ENCODE results near the gene PRPSAP1.
A peak's percentile ranks its signal among the peaks of the same experiment; 100 is the strongest.

Gene PRPSAP1

GRCh38 chr17:76353599-76354316 is at the start of gene PRPSAP1:
PRPSAP1 (minus strand) TSS chr17:76353916; CDS start chr17:76353703, 213 bp downstream.
- peak; percentile 93 for DNase-seq (ENCODE audit: low read depth)

GRCh38 chr17:76402711-76403110 is 49.0 kb upstream of the PRPSAP1 start:
- no peak for DNase-seq (ENCODE audit: low read depth)

- DNase-seq (ENCODE audit: low read depth) = no peak
Observed at GRCh38 chr17:76399175-76400172, 45.8 kb upstream of the PRPSAP1 start.

GRCh38 chr17:76398523-76399174 is 44.9 kb upstream of the PRPSAP1 start:
- no peak for DNase-seq (ENCODE audit: low read depth)

GRCh38 chr17:76397687-76398522 is 44.2 kb upstream of the PRPSAP1 start:
- DNase-seq (ENCODE audit: low read depth) = peak; percentile 82

GRCh38 chr17:76397184-76397583 is 43.5 kb upstream of the PRPSAP1 start:
- DNase-seq (ENCODE audit: low read depth) = no peak

GRCh38 chr17:76395980-76396379 is 42.3 kb upstream of the PRPSAP1 start:
- DNase-seq (ENCODE audit: low read depth) = no peak

GRCh38 chr17:76394166-76394565 is 40.5 kb upstream of the PRPSAP1 start:
- DNase-seq (ENCODE audit: low read depth) = peak; percentile 29

- DNase-seq (ENCODE audit: low read depth) = no peak
Observed at GRCh38 chr17:76391200-76391715, 37.5 kb upstream of the PRPSAP1 start.

GRCh38 chr17:76390003-76390421 is 36.3 kb upstream of the PRPSAP1 start:
- no peak for DNase-seq (ENCODE audit: low read depth)

GRCh38 chr17:76388966-76389888 is 35.5 kb upstream of the PRPSAP1 start:
- no peak for DNase-seq (ENCODE audit: low read depth)

GRCh38 chr17:76386966-76387765 is 33.5 kb upstream of the PRPSAP1 start:
- no peak for DNase-seq (ENCODE audit: low read depth)

- DNase-seq (ENCODE audit: low read depth) = peak; percentile 80
Observed at GRCh38 chr17:76385892-76386786, 32.4 kb upstream of the PRPSAP1 start.

GRCh38 chr17:76384987-76385891 is 31.5 kb upstream of the PRPSAP1 start:
- DNase-seq (ENCODE audit: low read depth) = peak; percentile 84

- peak; percentile 86 for DNase-seq (ENCODE audit: low read depth)
Observed at GRCh38 chr17:76384222-76384986, 30.7 kb upstream of the PRPSAP1 start, which contains the start of gene SPHK1. SPHK1 (plus strand) TSS chr17:76384609; CDS start chr17:76385645, 1,036 bp downstream.

GRCh38 chr17:76383546-76384221 is 30.0 kb upstream of the PRPSAP1 start:
- DNase-seq (ENCODE audit: low read depth) = peak; percentile 59
